ENCODE results near the gene AHCYL2. TPM values are rescaled to one million over a fixed set of nuclear protein-coding genes. Genes with fewer than 3 reads are reported as not detected.

Gene AHCYL2
- total RNA-seq, 5 donors from 2014 or later (not counting 1 experiment from before 2014, with no cell fraction given), result 13.1 to 17.6 (median 15.9) TPM

- Histone ChIP-seq H3K27ac (ENCODE audit: low read length) (no peak overlapping the region), H3K36me3 (ENCODE audit: control insufficient read depth in 2 of 2, extremely low read depth in 1 of 2, insufficient read depth in 1 of 2, low read length in 1 of 2) (no peaks in the 10 kb centered on the region), H3K4me3 (ENCODE audit: control insufficient read depth in 1 of 2, extremely low read depth in 1 of 2, low read length in 1 of 2) (no peak overlapping the region), H3K4me1 (ENCODE audit: control insufficient read depth in 1 of 2, extremely low read depth in 1 of 2, insufficient read depth in 2 of 2, low read length in 2 of 2) (no peaks in the 10 kb centered on the region), H3K9me3 (no peaks in the 10 kb centered on the region), H3K27me3 (replicated peaks in 1 of 2; ENCODE audit: control insufficient read depth in 2 of 2, extremely low read depth in 1 of 2, insufficient read depth in 2 of 2, low read length in 1 of 2) (peaks cover 0 to 2% of the 10 kb centered on the region in 2 experiments)
- WGBS (ENCODE audit: insufficient coverage), result no CpG with 5 or more reads among the region's 1 CpG
- H3K4me1 Mint-ChIP-seq, result no peaks in the 10 kb centered on the region
- peaks cover 9 to 23% (median 10%) of the 10 kb centered on the region in 3 donors for H3K9me3 Mint-ChIP-seq
- H3K36me3 Mint-ChIP-seq, result peaks cover 35% of the 10 kb centered on the region
- DNase-seq (no peak), ATAC-seq (replicated peaks in 1 of 4) (no peak)
- ChIA-PET POLR2A (no interaction called here), CTCF (no interaction called here)
- H3K27me3 Mint-ChIP-seq, result no peaks in the 10 kb centered on the region
- H3K4me3 Mint-ChIP-seq, result no peak overlapping the region
- no peak overlapping the region for H3K27ac Mint-ChIP-seq
These were observed 102.2 kb downstream of the AHCYL2 start for GRCh38 chr7:129327076-129327475.

DNA sequence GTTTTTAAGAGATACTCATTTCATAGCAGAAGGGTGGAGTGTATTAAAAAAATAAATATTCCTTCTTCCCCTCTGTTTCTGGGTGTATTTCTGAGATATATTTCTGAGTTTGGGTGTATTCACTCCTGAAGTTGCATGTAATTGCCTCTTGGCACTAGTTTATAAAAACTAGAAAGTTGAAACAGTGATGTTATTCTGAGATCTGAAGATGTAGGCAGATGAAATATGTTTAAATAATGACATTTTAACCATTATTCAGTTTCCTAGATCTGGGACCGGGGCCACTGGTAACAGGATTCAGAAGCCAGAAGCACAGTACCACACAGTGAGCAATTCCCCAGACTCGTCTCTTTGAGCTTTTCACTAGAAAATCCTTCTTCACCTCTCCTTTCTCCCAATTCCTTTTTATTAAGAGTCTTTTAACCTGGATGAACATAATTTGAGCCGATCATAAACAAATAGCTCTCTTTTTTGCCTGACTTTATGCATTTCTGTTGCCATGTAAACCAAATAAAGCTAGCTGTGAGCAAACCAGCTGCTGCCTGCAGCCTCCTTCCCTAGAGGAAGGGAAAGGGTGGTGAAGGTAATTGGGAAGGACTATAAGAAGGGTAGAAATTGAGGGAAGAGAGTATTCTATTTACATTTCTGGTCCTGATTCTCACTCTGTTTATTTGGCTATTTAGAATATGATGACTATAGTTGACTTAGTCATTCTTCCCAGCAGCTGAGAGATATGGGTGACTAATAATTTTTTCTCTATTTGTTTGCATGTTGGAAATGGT lies 107.6 kb downstream of the AHCYL2 start:
- WGBS (ENCODE audit: insufficient coverage), result 100% methylated on average over 1 of the region's 3 CpGs
- no peaks in the 10 kb centered on the region for H3K36me3 ChIP-seq (ENCODE audit: control insufficient read depth in 2 of 2, extremely low read depth in 1 of 2, insufficient read depth in 1 of 2, low read length in 1 of 2)
- H3K27ac Mint-ChIP-seq, result no peak overlapping the region
- no peaks in the 10 kb centered on the region for H3K4me1 ChIP-seq (ENCODE audit: control insufficient read depth in 1 of 2, extremely low read depth in 1 of 2, insufficient read depth in 2 of 2, low read length in 2 of 2)
- H3K27ac ChIP-seq (ENCODE audit: low read length), result no peak overlapping the region
- no peaks in the 10 kb centered on the region for H3K27me3 Mint-ChIP-seq
- H3K27me3 ChIP-seq (replicated peaks in 1 of 2; ENCODE audit: control insufficient read depth in 2 of 2, extremely low read depth in 1 of 2, insufficient read depth in 2 of 2, low read length in 1 of 2), result no peaks in the 10 kb centered on the region
- no peak overlapping the region for H3K4me3 Mint-ChIP-seq
- CTCF ChIA-PET, result interaction anchor here in 1 of 2 donors (0.6 to 0.9 kb wide), 2 partner anchors 10 to 43 kb away, joined by 3 read pairs; no protein-coding TSS in a partner anchor
- no peaks in the 10 kb centered on the region for H3K4me1 Mint-ChIP-seq
- H3K9me3 ChIP-seq, result no peaks in the 10 kb centered on the region
- no peak for DNase-seq
- H3K4me3 ChIP-seq (ENCODE audit: control insufficient read depth in 1 of 2, extremely low read depth in 1 of 2, low read length in 1 of 2), result no peak overlapping the region
- no peak for ATAC-seq (replicated peaks in 1 of 4)
- no peaks in the 10 kb centered on the region for H3K9me3 Mint-ChIP-seq
- peaks cover 8% of the 10 kb centered on the region for H3K36me3 Mint-ChIP-seq
- POLR2A ChIA-PET, result no interaction called here

- no CpG with 5 or more reads among the region's 3 CpGs for WGBS (ENCODE audit: insufficient coverage)
- Histone ChIP-seq H3K27ac (ENCODE audit: low read length) (no peak overlapping the region), H3K9me3 (no peaks in the 10 kb centered on the region), H3K27me3 (replicated peaks in 1 of 2; ENCODE audit: control insufficient read depth in 2 of 2, extremely low read depth in 1 of 2, insufficient read depth in 2 of 2, low read length in 1 of 2) (no peaks in the 10 kb centered on the region), H3K4me3 (ENCODE audit: control insufficient read depth in 1 of 2, extremely low read depth in 1 of 2, low read length in 1 of 2) (no peak overlapping the region), H3K4me1 (ENCODE audit: control insufficient read depth in 1 of 2, extremely low read depth in 1 of 2, insufficient read depth in 2 of 2, low read length in 2 of 2) (no peaks in the 10 kb centered on the region), H3K36me3 (ENCODE audit: control insufficient read depth in 2 of 2, extremely low read depth in 1 of 2, insufficient read depth in 1 of 2, low read length in 1 of 2) (no peaks in the 10 kb centered on the region)
- Mint-ChIP-seq H3K9me3 (no peaks in the 10 kb centered on the region), H3K4me3 (no peak overlapping the region), H3K27ac (no peak overlapping the region), H3K4me1 (peaks cover 0 to 8% (median 0%) of the 10 kb centered on the region in 3 donors), H3K27me3 (no peaks in the 10 kb centered on the region), H3K36me3 (peaks cover 8% of the 10 kb centered on the region)
- DNase-seq (no peak), ATAC-seq (replicated peaks in 1 of 4) (no peak)
- ChIA-PET CTCF (interaction anchor here in 1 of 2 donors (0.5 kb wide), 1 partner anchor 86 kb away, joined by 3 read pairs; no protein-coding TSS in a partner anchor), POLR2A (no interaction called here)
These were observed 109.6 kb downstream of the AHCYL2 start for GRCh38 chr7:129334473-129334872.

DNA sequence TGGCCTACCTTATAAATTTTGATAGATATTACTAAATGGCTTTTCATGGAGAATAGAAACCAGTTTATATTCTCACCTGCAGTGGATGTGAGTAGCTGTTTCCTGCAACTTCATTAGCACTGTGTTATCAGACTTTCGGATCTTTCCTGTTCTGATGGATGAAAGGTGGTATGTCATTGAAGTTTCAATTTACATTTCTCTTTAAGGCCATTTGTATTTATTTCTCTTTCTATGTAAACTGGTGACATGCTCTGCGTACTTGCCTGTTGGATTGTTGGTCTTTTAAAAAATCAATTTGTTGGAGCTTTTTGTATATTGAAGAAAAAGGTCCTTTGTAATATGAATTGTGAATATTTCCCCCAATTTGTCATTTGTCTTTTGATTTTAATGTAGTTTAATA lies 113.6 kb downstream of the AHCYL2 start:
- no peak overlapping the region for H3K4me3 ChIP-seq (ENCODE audit: control insufficient read depth in 1 of 2, extremely low read depth in 1 of 2, low read length in 1 of 2)
- ChIA-PET CTCF (interaction anchor here in 1 of 2 donors (0.6 kb wide), 1 partner anchor 8 kb away, joined by 5 read pairs; no protein-coding TSS in a partner anchor), POLR2A (no interaction called here)
- H3K4me3 Mint-ChIP-seq, result no peak overlapping the region
- no peaks in the 10 kb centered on the region for H3K4me1 ChIP-seq (ENCODE audit: control insufficient read depth in 1 of 2, extremely low read depth in 1 of 2, insufficient read depth in 2 of 2, low read length in 2 of 2)
- no peak overlapping the region for H3K27ac ChIP-seq (ENCODE audit: low read length)
- H3K27me3 ChIP-seq (replicated peaks in 1 of 2; ENCODE audit: control insufficient read depth in 2 of 2, extremely low read depth in 1 of 2, insufficient read depth in 2 of 2, low read length in 1 of 2), result no peaks in the 10 kb centered on the region
- WGBS (ENCODE audit: insufficient coverage), result no CpG with 5 or more reads among the region's 2 CpGs
- DNase-seq (no peak), ATAC-seq (replicated peaks in 1 of 4) (no peak)
- H3K9me3 Mint-ChIP-seq, result no peaks in the 10 kb centered on the region
- H3K27me3 Mint-ChIP-seq, result no peaks in the 10 kb centered on the region
- no peaks in the 10 kb centered on the region for H3K36me3 ChIP-seq (ENCODE audit: control insufficient read depth in 2 of 2, extremely low read depth in 1 of 2, insufficient read depth in 1 of 2, low read length in 1 of 2)
- no peaks in the 10 kb centered on the region for H3K9me3 ChIP-seq
- H3K36me3 Mint-ChIP-seq, result peaks cover 1% of the 10 kb centered on the region
- no peak overlapping the region for H3K27ac Mint-ChIP-seq
- peaks cover 8 to 21% (median 15%) of the 10 kb centered on the region in 3 donors for H3K4me1 Mint-ChIP-seq

GRCh38 chr7:129341212-129341611 lies 116.4 kb downstream of the AHCYL2 start:
- Mint-ChIP-seq H3K27ac (no peak overlapping the region), H3K27me3 (no peaks in the 10 kb centered on the region), H3K36me3 (peaks cover 2% of the 10 kb centered on the region), H3K4me1 (peaks cover 10 to 21% (median 18%) of the 10 kb centered on the region in 3 donors), H3K9me3 (no peaks in the 10 kb centered on the region), H3K4me3 (no peak overlapping the region)
- POLR2A ChIA-PET, result no interaction called here
- CTCF ChIA-PET, result interaction anchor here (0.6 to 1.1 kb wide), 7 partner anchors 35 to 306 kb away, joined by 3 to 9 read pairs (median 3); no protein-coding TSS in a partner anchor
- Histone ChIP-seq H3K9me3 (no peaks in the 10 kb centered on the region), H3K4me1 (ENCODE audit: control insufficient read depth in 1 of 2, extremely low read depth in 1 of 2, insufficient read depth in 2 of 2, low read length in 2 of 2) (no peaks in the 10 kb centered on the region), H3K27me3 (replicated peaks in 1 of 2; ENCODE audit: control insufficient read depth in 2 of 2, extremely low read depth in 1 of 2, insufficient read depth in 2 of 2, low read length in 1 of 2) (no peaks in the 10 kb centered on the region), H3K4me3 (ENCODE audit: control insufficient read depth in 1 of 2, extremely low read depth in 1 of 2, low read length in 1 of 2) (no peak overlapping the region), H3K27ac (ENCODE audit: low read length) (no peak overlapping the region), H3K36me3 (ENCODE audit: control insufficient read depth in 2 of 2, extremely low read depth in 1 of 2, insufficient read depth in 1 of 2, low read length in 1 of 2) (no peaks in the 10 kb centered on the region)
- DNase-seq (no peak), ATAC-seq (replicated peaks in 1 of 4) (no peak)
- no CpG with 5 or more reads among the region's 1 CpG for WGBS (ENCODE audit: insufficient coverage)

GRCh38 chr7:129341816-129342806 lies 117.3 kb downstream of the AHCYL2 start:
- Mint-ChIP-seq H3K27ac (no peak overlapping the region), H3K4me1 (peaks cover 10 to 21% (median 18%) of the 10 kb centered on the region in 3 donors), H3K9me3 (no peaks in the 10 kb centered on the region), H3K4me3 (no peak overlapping the region), H3K36me3 (peaks cover 3% of the 10 kb centered on the region), H3K27me3 (no peaks in the 10 kb centered on the region)
- ChIA-PET CTCF (interaction anchor here (0.6 to 1.4 kb wide), 11 partner anchors 9 to 482 kb away, joined by 3 to 13 read pairs (median 3); no protein-coding TSS in a partner anchor), POLR2A (interaction anchor here in 1 of 2 donors (0.6 kb wide), 1 partner anchor 466 kb away, joined by 3 read pairs; no protein-coding TSS in a partner anchor)
- no peaks in the 10 kb centered on the region for H3K9me3 ChIP-seq
- H3K4me1 ChIP-seq (ENCODE audit: control insufficient read depth in 1 of 2, extremely low read depth in 1 of 2, insufficient read depth in 2 of 2, low read length in 2 of 2), result no peaks in the 10 kb centered on the region
- no peaks in the 10 kb centered on the region for H3K27me3 ChIP-seq (replicated peaks in 1 of 2; ENCODE audit: control insufficient read depth in 2 of 2, extremely low read depth in 1 of 2, insufficient read depth in 2 of 2, low read length in 1 of 2)
- WGBS (ENCODE audit: insufficient coverage), result no CpG with 5 or more reads among the region's 3 CpGs
- H3K27ac ChIP-seq (ENCODE audit: low read length), result no peak overlapping the region
- H3K36me3 ChIP-seq (ENCODE audit: control insufficient read depth in 2 of 2, extremely low read depth in 1 of 2, insufficient read depth in 1 of 2, low read length in 1 of 2), result no peaks in the 10 kb centered on the region
- no peak for ATAC-seq (replicated peaks in 1 of 4)
- no peak overlapping the region for H3K4me3 ChIP-seq (ENCODE audit: control insufficient read depth in 1 of 2, extremely low read depth in 1 of 2, low read length in 1 of 2)
- no peak for DNase-seq

All from T-cell (primary cell).